Measurements from ENCODE around the gene HNRNPF.
A peak's percentile ranks its signal among the peaks of the same experiment; 100 is the strongest.

Gene HNRNPF

DNA sequence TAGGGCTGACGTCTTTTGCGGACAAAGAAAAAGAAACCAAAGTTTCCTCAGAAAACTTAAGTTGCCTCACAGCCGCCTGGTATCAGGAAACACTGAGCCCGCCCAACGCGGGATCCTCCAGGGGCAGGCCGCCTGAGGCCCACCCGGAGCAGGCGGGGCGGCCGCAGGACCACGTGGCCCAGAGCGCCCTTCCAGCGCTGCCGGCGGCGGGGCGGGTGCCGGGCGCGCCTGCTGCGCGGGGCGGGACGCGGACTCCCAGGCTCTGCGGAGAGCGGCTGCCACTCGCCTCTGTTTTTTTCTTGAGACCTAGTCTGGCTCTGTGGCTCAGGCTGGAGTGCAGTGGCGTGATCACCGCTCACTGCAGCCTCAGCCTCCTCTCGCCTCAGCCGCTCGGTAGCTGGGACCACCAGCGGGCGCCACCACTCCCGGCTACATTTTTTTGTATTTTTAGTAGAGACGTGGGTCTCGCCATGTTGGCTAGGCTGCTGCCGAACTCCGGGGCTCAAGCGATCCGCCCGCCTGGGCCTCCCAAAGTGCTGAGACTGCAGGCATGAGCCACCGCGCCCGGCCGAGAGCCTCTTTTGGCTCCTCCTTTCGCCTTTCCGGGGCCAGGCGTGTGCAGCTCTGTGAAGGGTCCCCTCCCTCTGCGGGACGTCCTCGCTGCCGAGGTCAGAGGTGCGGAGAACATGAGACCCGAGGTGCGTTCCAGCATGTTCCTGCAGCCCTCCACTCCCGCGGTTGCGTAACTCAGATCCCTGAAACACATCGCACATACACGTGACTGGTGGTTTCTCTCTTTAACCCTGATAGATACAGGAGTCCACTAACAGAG lies 11.6 kb upstream of the HNRNPF start (continued):
- TF ChIP-seq ZNF624 (tag by site-specific recombination; IDR thresholded peaks at IDR 0.05) (no peak), ZNF623 (tag by site-specific recombination; IDR thresholded peaks at IDR 0.05) (no peak), WT1 (tag by site-specific recombination; IDR thresholded peaks at IDR 0.05) (peak; percentile 59), ZBTB17 (tag by site-specific recombination; IDR thresholded peaks at IDR 0.05) (peak; percentile 96), ZNF529 (tag by site-specific recombination; IDR thresholded peaks at IDR 0.05; ENCODE audit: insufficient replicate concordance) (no peak), ZNF391 (tag by site-specific recombination; IDR thresholded peaks at IDR 0.05; ENCODE audit: borderline replicate concordance, low read depth) (peak; percentile 55; the same call in 1 of the 2 replicates), ZNF2 (tag by site-specific recombination; IDR thresholded peaks at IDR 0.05) (peak; percentile 96), ZBTB20 (tag by site-specific recombination; IDR thresholded peaks at IDR 0.05) (peak; percentile 93), GFI1B (tag by site-specific recombination; IDR thresholded peaks at IDR 0.05) (no peak), ZNF366 (tag by site-specific recombination; conservative IDR thresholded peaks at IDR 0.05) (peak; percentile 62; the same call in 1 of the 2 replicates), ZNF394 (tag by site-specific recombination; IDR thresholded peaks at IDR 0.05; ENCODE audit: borderline replicate concordance) (peak; percentile 59; the same call in 1 of the 2 replicates), ZFP37 (tag by site-specific recombination; IDR thresholded peaks at IDR 0.05) (peak; percentile 88), YY2 (tag by site-specific recombination; IDR thresholded peaks at IDR 0.05) (peak; percentile 24; the same call in 1 of the 2 replicates), TRIM28 (IDR thresholded peaks at IDR 0.05; ENCODE audit: borderline replicate concordance, low read length) (peak; percentile 70; the same call in 1 of the 2 replicates), ZNF837 (tag by site-specific recombination; IDR thresholded peaks at IDR 0.05) (no peak), SP2 (tag by site-specific recombination; IDR thresholded peaks at IDR 0.05) (peak; percentile 52)
- TF ChIP-seq, protein P1, sequence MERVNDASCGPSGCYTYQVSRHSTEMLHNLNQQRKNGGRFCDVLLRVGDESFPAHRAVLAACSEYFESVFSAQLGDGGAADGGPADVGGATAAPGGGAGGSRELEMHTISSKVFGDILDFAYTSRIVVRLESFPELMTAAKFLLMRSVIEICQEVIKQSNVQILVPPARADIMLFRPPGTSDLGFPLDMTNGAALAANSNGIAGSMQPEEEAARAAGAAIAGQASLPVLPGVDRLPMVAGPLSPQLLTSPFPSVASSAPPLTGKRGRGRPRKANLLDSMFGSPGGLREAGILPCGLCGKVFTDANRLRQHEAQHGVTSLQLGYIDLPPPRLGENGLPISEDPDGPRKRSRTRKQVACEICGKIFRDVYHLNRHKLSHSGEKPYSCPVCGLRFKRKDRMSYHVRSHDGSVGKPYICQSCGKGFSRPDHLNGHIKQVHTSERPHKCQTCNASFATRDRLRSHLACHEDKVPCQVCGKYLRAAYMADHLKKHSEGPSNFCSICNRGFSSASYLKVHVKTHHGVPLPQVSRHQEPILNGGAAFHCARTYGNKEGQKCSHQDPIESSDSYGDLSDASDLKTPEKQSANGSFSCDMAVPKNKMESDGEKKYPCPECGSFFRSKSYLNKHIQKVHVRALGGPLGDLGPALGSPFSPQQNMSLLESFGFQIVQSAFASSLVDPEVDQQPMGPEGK (tag by site-specific recombination; IDR thresholded peaks at IDR 0.05), result peak; percentile 75
- TF ChIP-seq, protein P2, sequence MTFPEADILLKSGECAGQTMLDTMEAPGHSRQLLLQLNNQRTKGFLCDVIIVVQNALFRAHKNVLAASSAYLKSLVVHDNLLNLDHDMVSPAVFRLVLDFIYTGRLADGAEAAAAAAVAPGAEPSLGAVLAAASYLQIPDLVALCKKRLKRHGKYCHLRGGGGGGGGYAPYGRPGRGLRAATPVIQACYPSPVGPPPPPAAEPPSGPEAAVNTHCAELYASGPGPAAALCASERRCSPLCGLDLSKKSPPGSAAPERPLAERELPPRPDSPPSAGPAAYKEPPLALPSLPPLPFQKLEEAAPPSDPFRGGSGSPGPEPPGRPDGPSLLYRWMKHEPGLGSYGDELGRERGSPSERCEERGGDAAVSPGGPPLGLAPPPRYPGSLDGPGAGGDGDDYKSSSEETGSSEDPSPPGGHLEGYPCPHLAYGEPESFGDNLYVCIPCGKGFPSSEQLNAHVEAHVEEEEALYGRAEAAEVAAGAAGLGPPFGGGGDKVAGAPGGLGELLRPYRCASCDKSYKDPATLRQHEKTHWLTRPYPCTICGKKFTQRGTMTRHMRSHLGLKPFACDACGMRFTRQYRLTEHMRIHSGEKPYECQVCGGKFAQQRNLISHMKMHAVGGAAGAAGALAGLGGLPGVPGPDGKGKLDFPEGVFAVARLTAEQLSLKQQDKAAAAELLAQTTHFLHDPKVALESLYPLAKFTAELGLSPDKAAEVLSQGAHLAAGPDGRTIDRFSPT (tag by site-specific recombination; IDR thresholded peaks at IDR 0.05), result no peak
- TF ChIP-seq, protein P3, sequence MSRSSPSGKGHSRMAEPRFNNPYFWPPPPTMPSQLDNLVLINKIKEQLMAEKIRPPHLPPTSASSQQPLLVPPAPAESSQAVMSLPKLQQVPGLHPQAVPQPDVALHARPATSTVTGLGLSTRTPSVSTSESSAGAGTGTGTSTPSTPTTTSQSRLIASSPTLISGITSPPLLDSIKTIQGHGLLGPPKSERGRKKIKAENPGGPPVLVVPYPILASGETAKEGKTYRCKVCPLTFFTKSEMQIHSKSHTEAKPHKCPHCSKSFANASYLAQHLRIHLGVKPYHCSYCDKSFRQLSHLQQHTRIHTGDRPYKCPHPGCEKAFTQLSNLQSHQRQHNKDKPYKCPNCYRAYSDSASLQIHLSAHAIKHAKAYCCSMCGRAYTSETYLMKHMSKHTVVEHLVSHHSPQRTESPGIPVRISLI (tag by site-specific recombination; IDR thresholded peaks at IDR 0.05), result peak; percentile 89
- TF ChIP-seq, protein P4, sequence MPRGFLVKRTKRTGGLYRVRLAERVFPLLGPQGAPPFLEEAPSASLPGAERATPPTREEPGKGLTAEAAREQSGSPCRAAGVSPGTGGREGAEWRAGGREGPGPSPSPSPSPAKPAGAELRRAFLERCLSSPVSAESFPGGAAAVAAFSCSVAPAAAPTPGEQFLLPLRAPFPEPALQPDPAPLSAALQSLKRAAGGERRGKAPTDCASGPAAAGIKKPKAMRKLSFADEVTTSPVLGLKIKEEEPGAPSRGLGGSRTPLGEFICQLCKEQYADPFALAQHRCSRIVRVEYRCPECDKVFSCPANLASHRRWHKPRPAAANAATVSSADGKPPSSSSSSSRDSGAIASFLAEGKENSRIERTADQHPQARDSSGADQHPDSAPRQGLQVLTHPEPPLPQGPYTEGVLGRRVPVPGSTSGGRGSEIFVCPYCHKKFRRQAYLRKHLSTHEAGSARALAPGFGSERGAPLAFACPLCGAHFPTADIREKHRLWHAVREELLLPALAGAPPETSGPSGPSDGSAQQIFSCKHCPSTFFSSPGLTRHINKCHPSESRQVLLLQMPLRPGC (tag by site-specific recombination; IDR thresholded peaks at IDR 0.05), result peak; percentile 84; the same call in 1 of the 2 replicates
- TF ChIP-seq, protein P5, sequence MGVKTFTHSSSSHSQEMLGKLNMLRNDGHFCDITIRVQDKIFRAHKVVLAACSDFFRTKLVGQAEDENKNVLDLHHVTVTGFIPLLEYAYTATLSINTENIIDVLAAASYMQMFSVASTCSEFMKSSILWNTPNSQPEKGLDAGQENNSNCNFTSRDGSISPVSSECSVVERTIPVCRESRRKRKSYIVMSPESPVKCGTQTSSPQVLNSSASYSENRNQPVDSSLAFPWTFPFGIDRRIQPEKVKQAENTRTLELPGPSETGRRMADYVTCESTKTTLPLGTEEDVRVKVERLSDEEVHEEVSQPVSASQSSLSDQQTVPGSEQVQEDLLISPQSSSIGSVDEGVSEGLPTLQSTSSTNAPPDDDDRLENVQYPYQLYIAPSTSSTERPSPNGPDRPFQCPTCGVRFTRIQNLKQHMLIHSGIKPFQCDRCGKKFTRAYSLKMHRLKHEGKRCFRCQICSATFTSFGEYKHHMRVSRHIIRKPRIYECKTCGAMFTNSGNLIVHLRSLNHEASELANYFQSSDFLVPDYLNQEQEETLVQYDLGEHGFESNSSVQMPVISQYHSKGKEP (tag by site-specific recombination; IDR thresholded peaks at IDR 0.05), result peak; percentile 49
- TF ChIP-seq, protein P6, sequence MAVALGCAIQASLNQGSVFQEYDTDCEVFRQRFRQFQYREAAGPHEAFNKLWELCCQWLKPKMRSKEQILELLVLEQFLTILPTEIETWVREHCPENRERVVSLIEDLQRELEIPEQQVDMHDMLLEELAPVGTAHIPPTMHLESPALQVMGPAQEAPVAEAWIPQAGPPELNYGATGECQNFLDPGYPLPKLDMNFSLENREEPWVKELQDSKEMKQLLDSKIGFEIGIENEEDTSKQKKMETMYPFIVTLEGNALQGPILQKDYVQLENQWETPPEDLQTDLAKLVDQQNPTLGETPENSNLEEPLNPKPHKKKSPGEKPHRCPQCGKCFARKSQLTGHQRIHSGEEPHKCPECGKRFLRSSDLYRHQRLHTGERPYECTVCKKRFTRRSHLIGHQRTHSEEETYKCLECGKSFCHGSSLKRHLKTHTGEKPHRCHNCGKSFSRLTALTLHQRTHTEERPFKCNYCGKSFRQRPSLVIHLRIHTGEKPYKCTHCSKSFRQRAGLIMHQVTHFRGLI (tag by site-specific recombination; IDR thresholded peaks at IDR 0.05), result peak; percentile 51; the same call in 1 of the 2 replicates
- TF ChIP-seq, protein P7, sequence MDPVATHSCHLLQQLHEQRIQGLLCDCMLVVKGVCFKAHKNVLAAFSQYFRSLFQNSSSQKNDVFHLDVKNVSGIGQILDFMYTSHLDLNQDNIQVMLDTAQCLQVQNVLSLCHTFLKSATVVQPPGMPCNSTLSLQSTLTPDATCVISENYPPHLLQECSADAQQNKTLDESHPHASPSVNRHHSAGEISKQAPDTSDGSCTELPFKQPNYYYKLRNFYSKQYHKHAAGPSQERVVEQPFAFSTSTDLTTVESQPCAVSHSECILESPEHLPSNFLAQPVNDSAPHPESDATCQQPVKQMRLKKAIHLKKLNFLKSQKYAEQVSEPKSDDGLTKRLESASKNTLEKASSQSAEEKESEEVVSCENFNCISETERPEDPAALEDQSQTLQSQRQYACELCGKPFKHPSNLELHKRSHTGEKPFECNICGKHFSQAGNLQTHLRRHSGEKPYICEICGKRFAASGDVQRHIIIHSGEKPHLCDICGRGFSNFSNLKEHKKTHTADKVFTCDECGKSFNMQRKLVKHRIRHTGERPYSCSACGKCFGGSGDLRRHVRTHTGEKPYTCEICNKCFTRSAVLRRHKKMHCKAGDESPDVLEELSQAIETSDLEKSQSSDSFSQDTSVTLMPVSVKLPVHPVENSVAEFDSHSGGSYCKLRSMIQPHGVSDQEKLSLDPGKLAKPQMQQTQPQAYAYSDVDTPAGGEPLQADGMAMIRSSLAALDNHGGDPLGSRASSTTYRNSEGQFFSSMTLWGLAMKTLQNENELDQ (tag by site-specific recombination; IDR thresholded peaks at IDR 0.05; ENCODE audit: low read depth), result no peak

Measured in HEK293 (cell line).